Brain pericyte (primary cell): ENCODE measurements around the gene FERD3L.
"Not testable (repeated sequence)": the region's sequence is repeated elsewhere in the genome, so short reads cannot be mapped to it uniquely, and the experiment has no call there.

Source experiments
- DNase-seq: peaks from one replicate; pipeline ENCODE4 v3.0.0-alpha.2; 2012; ENCODE audit warnings: low read depth, low spot score

Gene FERD3L

GRCh38 chr7:19144661-19145433, at the start of gene FERD3L:
Gene FERD3L (minus strand): TSS chr7:19145421. CDS start chr7:19145362, 59 bp downstream.
- DNase-seq: no peak

GRCh38 chr7:19194417-19194816, 49.2 kb upstream of the FERD3L start:
- DNase-seq: not testable (repeated sequence)

GRCh38 chr7:19181634-19182033, 36.4 kb upstream of the FERD3L start:
- DNase-seq: no peak

DNA sequence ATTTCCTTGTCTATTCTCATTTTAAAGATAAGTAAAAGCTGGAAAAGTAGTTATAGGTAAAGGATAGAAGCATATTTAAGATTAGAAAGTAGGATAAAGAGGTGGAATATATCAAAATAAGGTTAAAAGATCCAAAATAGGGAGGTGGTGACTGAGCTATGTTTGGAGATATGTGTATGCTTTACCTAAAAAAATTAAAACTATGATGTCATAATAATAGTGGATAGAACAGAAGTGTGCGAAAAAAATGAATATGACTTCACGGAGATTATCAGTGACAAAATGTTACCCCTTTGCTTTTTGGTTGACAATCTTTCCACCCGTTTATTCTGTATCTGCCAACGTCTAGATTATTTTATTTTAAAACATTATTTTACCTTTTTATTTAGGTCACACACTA, 33.4 kb upstream of the FERD3L start:
- DNase-seq: no peak

GRCh38 chr7:19177269-19177668, 32.0 kb upstream of the FERD3L start:
- no peak for DNase-seq

GRCh38 chr7:19175241-19175640, 30.0 kb upstream of the FERD3L start:
- no peak for DNase-seq

DNA sequence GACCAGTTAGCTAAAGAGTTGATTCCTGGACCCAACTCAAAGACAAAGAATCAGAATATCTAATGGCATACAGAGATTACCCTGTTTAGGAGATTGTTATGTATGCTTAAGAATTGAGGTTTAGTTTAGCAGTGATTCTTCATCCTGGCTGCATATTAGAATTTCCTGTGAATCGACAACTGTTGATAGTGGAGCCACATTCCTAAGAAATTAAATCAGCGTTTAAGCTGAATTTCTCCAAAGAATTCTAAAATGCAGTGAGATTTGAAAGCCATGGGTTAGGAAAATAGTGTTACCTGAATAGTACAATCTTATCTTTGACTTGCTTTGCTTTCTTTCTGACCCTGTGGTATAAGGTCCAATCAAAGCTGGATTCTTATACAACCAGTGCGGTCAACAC, 16.4 kb upstream of the FERD3L start:
- DNase-seq: no peak

DNA sequence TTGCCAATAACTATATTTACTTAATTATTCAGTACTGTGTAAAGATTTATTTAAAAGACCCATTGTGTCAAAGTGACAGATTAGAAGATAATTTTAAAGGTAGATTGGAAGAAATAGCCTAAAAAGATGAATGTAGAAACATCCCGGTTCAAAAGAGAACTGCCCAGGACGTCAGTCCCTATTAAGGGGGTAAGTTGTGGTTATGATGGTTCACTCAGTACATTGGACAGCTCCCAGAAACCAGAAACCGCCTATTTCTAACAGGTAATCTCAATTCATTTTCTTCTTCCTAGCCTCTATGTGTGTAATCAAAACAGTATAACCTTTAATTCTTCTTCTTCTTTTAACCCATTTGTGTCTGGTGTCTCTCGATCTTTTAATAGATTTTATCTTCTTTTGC, 1.5 kb upstream of the FERD3L start:
- no peak for DNase-seq

DNA sequence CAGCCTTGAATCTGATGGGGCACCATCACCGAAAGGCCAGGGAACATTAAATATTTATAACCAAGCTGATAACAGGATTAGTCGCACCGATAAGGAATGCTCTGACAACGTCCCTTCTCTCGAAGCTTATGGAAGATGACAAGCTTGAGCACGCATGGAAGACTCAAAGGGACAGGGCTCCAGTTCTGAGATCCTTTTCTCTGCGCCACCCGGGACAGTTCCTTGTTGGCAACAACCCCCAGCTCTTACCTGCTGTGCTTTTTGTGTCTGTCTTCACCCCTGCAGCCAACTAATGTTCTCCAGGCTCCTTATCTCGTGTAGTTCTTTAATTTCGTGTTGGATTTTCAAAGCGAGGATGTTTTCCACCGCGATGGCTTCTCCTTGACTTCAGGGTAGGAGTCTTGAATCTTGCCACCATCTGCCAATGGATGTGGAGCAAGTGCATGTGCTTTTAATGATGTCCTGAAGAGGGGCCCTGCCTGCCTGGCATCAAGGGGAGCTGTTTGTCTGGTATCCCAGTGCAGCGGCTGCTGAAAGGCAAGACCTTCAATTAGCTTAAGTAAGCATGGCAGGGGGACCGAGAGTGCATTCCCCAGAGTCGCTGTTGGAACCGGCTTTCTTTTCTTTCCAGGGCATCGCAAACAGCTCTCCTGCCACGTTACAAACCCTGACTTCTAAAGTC, 354 bp upstream of the FERD3L start:
- DNase-seq: no peak

- no peak for DNase-seq
These were observed 1.2 kb downstream of the FERD3L start for GRCh38 chr7:19143881-19144574.

GRCh38 chr7:19139706-19140327, 5.4 kb downstream of the FERD3L start:
- no peak for DNase-seq

DNA sequence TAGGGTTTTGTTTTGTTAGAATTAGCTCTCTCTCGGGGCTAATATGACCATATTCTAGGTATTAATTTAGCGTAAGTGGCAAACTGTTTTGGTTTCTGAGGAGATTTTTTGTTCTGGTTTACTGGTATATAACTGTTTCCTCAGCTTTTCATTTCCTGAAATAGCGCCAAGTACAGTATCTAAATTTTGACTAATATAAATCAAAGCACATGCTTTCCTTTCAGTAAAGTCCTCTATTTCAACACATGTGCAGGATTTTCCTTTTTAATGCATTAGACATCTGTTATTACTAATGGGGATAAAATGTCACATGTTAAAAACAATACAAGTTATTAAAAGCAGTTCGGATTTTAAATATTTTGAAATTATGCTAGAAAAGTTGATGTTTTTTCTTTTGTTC, 11.3 kb downstream of the FERD3L start:
- no peak for DNase-seq

GRCh38 chr7:19133390-19133789, 11.8 kb downstream of the FERD3L start:
- no peak for DNase-seq

DNA sequence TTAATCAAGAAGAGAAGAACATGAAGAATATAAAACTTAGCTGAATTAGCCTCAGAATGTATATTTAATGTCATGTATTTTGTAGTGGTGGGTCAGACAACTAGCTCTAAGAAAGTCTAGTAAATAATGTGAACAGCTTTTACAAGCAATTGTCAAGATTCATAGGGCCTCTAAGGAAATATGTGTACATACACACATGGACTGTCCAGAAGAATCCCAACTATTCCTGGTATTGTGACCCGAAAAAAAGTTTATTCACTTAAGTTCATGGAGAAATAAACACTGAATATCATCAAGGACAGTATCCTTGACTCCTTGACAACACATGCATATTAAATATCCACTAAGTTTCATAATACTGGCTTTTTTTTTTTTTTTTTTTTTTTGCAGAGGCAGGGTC, 16.4 kb downstream of the FERD3L start:
- no peak for DNase-seq

GRCh38 chr7:19121977-19122588, 23.1 kb downstream of the FERD3L start:
- no peak for DNase-seq

GRCh38 chr7:19119870-19120486, 25.2 kb downstream of the FERD3L start:
- DNase-seq: no peak

DNA sequence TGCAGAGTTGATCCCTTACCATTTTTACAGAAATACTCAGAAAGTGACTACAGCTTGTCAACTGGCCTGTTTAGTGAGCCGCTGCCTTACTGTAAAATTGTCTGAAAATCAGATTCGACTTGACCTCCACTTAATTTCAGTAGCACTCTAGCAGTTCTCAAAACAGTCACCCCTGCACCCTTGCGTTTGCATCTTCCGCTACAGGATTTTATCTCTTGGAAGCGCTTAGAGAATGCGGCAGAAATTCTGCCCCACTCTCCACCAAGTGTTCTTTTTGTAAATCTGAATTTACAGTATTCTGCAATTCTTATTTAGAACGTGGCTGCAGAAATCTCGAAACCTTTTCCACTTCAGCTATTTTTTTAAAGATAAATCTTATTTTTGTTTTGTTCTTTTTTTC, 25.8 kb downstream of the FERD3L start:
- no peak for DNase-seq

- no peak for DNase-seq
These were observed 26.4 kb downstream of the FERD3L start for GRCh38 chr7:19118636-19119371.

DNA sequence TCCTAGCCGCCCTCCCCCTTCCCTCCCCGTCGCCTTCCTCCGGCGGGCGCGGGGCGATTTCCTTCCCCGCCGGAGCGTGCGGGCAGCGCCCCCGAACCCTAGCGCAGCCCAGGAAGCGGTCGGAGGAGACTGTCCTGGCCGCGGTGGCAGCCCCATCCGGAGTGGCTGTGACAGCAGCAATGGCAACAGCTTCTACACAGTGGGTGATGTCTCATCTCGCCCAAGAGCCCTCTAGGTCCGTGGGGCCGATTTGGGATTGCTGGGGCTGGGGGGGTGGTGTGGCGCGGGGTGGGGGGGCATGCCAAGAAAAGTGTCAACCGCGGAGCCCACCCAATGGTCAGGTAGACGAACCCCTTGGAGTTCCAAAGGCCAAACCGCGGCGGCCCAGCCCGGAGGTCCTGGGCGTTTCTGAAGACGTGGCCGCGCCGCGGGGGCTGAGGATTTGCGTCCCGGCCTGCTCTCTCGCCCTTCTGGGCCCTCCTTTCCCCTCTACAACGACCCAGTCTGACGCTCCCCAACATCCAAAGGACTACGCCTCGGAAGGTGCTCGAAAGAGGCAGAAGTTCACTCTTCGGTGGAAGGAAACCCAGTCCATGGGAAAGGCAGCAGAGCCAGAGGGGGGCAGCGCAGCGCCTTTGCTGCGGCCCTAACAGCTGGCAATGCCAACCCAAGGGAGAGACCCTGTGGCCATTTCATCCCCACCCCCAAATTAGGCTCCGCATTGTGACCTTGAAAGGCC, 27.2 kb downstream of the FERD3L start:
- DNase-seq: no peak
